Measurements from ENCODE around the gene PRSS33.

The PRSS33 gene

GRCh38 chr16:2769100-2769529 lies 18.2 kb downstream of the PRSS33 start:
- no peak for DNase-seq (ENCODE audit: low spot score)
- in situ Hi-C loops (cut with MboI; ENCODE audit: low sequenced_read_pairs, unreplicated experiment): no loop called here
- TF ChIP-seq CTCF (IDR thresholded peaks at IDR 0.05; ENCODE audit: borderline replicate concordance, control extremely low read depth, extremely low read depth, insufficient read depth, missing control alignments): no peak

GRCh38 chr16:2768403-2769089 lies 18.8 kb downstream of the PRSS33 start:
- in situ Hi-C loops (cut with MboI; ENCODE audit: low sequenced_read_pairs, unreplicated experiment): no loop called here
- DNase-seq (ENCODE audit: low spot score): no peak
- TF ChIP-seq CTCF (IDR thresholded peaks at IDR 0.05; ENCODE audit: borderline replicate concordance, control extremely low read depth, extremely low read depth, insufficient read depth, missing control alignments): no peak

- no peak for DNase-seq (ENCODE audit: low spot score)
- no peak for TF ChIP-seq CTCF (IDR thresholded peaks at IDR 0.05; ENCODE audit: borderline replicate concordance, control extremely low read depth, extremely low read depth, insufficient read depth, missing control alignments)
- in situ Hi-C loops (cut with MboI; ENCODE audit: low sequenced_read_pairs, unreplicated experiment): no loop called here
Measured at GRCh38 chr16:2767891-2768290, 19.5 kb downstream of the PRSS33 start.

GRCh38 chr16:2767140-2767731 lies 20.1 kb downstream of the PRSS33 start:
- in situ Hi-C loops (cut with MboI; ENCODE audit: low sequenced_read_pairs, unreplicated experiment): no loop called here
- no peak for TF ChIP-seq CTCF (IDR thresholded peaks at IDR 0.05; ENCODE audit: borderline replicate concordance, control extremely low read depth, extremely low read depth, insufficient read depth, missing control alignments)
- DNase-seq (ENCODE audit: low spot score): no peak

GRCh38 chr16:2766430-2767139 lies 20.8 kb downstream of the PRSS33 start:
- no peak for TF ChIP-seq CTCF (IDR thresholded peaks at IDR 0.05; ENCODE audit: borderline replicate concordance, control extremely low read depth, extremely low read depth, insufficient read depth, missing control alignments)
- in situ Hi-C loops (cut with MboI; ENCODE audit: low sequenced_read_pairs, unreplicated experiment): no loop called here
- no peak for DNase-seq (ENCODE audit: low spot score)

- DNase-seq (ENCODE audit: low spot score): no peak
- no peak for TF ChIP-seq CTCF (IDR thresholded peaks at IDR 0.05; ENCODE audit: borderline replicate concordance, control extremely low read depth, extremely low read depth, insufficient read depth, missing control alignments)
- in situ Hi-C loops (cut with MboI; ENCODE audit: low sequenced_read_pairs, unreplicated experiment): no loop called here
Measured at GRCh38 chr16:2765462-2766404, 21.6 kb downstream of the PRSS33 start.

All from GM13976 (cell line).